H1 (cell line): ENCODE measurements around the gene GCC1.

Source experiments
- SAP30 ChIP-seq: fragments of 300-600 bp; sonication (generic); IDR thresholded peaks from 2 replicates; pipeline ENCODE4 v1.7.1; 2012; ENCODE audit warnings: low read length, moderate library complexity, mild to moderate bottlenecking, inconsistent platforms; ENCODE audit not compliant: insufficient read depth, insufficient replicate concordance
- TEAD4 ChIP-seq: IDR thresholded peaks from 2 replicates; pipeline ENCODE4 v1.6.1; 2012; ENCODE audit warnings: low read depth, low read length, inconsistent platforms, mixed read lengths
- TF ChIP-seq, protein P1 (sequence below), 3 experiments: IDR thresholded peaks; 1 replicate in 2 of 3; 2 replicates in 1 of 3; pipeline versions ENCODE4 v1.5.1 to v1.6.1; 2011; ENCODE audit warnings: low read length in 3 of 3, mild to moderate bottlenecking in 3 of 3, inconsistent platforms in 2 of 3, low read depth in 1 of 3, moderate library complexity in 1 of 3; ENCODE audit not compliant: insufficient read depth in 1 of 3; ENCODE audit errors: control extremely low read depth in 1 of 3

DNA sequence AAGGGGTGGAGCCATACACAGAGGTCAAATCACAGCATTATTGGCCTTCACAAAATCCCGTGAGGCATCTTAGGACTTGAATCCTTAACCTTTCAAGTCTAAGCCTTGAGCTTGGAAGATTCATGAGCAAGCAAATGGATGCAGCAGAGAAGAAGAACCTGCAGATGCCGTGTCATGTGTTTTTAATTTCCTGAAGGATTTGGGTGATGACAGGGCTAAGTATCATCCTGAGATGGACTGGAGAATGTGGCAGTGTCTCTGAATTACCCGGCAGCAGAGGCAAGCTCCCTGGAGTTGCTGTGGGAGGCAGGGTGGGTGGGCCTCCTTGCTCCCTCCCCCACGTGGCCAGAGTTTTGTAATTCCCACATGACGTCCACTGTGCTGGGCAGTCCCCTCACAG lies 50.8 kb downstream of the GCC1 start:
- TF ChIP-seq, protein P1, sequence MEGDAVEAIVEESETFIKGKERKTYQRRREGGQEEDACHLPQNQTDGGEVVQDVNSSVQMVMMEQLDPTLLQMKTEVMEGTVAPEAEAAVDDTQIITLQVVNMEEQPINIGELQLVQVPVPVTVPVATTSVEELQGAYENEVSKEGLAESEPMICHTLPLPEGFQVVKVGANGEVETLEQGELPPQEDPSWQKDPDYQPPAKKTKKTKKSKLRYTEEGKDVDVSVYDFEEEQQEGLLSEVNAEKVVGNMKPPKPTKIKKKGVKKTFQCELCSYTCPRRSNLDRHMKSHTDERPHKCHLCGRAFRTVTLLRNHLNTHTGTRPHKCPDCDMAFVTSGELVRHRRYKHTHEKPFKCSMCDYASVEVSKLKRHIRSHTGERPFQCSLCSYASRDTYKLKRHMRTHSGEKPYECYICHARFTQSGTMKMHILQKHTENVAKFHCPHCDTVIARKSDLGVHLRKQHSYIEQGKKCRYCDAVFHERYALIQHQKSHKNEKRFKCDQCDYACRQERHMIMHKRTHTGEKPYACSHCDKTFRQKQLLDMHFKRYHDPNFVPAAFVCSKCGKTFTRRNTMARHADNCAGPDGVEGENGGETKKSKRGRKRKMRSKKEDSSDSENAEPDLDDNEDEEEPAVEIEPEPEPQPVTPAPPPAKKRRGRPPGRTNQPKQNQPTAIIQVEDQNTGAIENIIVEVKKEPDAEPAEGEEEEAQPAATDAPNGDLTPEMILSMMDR (IDR thresholded peaks at IDR 0.05; ENCODE audit: control extremely low read depth in 1 of 3, insufficient read depth in 1 of 3, low read depth in 1 of 3, low read length in 3 of 3), result no peak
- no peak for TF ChIP-seq TEAD4
- TF ChIP-seq SAP30, result no peak
